SH-SY5Y (cell line): ENCODE data around the gene OPCML.

Experiments used
- GATA2 ChIP-seq: IDR thresholded peaks from 2 replicates; pipeline ENCODE4 v1.6.1; 2011; ENCODE audit warnings: mild to moderate bottlenecking, low read depth, low read length
- GATA3 ChIP-seq: IDR thresholded peaks from 2 replicates; pipeline ENCODE4 v1.6.1; 2011; ENCODE audit warnings: low read depth, mild to moderate bottlenecking, low read length, moderate library complexity

DNA sequence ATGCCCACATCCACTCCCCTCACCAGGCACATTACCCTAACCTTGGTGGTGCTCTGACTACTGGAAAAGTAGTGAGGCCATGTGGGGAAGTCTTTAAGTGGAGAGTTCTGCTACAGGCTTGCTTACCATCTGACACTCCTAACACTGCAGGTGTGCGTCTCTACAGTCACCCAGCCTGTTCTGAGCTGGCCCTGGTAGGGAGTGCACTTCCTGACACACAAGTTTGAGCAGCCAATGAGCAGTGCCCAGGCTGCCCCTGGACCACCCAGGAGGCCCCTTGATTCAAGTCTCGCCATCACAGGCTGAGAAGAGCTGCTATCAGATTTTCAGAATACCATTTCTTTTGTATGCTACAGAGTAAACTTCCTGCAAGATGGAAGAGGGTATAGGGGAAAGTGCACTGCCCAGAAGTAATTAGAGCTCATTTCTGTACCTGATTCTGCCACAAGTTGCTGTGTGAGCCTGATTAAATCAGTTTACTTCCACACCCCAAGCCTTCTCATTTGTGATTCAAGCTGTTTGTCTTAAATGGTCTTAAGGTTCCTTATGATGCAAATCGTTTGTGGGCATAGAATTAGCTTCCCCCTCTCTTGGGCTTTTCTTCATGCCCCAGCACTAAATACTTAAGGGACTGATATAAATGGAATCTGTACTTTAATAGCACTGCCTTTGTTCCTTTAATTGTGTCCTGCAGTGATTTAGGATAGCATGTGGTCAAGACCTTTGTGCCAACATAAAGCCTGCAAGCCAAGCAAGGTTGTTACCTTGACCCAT lies 22.2 kb downstream of the OPCML start:
- no peak for TF ChIP-seq GATA2
- TF ChIP-seq GATA3 = no peak
